ENCODE data around the gene RAG2. TPM values are rescaled to one million over a fixed set of nuclear protein-coding genes. Genes with fewer than 3 reads are reported as not detected.

RAG2 gene
- total RNA-seq, 1 experiment from 2014 or later, result not detected

DNA sequence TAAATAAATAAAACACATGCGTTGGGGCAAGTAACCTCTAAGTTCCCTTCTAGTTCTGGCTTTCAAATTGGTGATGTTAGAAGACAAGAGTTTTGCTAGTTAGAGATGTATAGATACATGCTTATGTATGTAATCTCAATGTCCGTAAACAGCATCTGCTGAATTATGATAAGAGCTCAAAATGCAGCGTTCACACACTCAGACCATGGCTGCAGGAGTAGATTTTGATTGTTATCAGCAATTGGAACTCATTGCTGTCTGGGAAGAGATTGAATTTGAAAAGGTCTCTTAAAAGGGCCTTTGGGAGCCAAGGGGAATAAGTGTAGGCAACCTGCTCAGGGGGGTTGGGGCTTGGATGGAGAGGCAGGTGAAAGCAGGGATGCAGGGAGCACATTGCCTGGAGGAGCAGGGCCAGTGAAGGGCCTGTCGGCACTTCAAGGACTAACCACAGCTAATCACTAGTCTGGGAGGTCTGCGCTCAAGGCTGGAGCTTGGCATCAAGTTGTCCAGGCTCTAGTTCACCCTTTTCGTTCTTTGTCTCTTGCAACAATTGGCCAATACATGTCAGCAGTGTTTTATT is 32.9 kb downstream of the RAG2 start:
- H3K27me3 ChIP-seq (ENCODE audit: insufficient read depth, low read length), result no peaks in the 10 kb centered on the region
- H3K4me1 Mint-ChIP-seq, result peaks cover 8 to 12% of the 10 kb centered on the region in 2 experiments
- H3K18ac ChIP-seq (ENCODE audit: insufficient read length, low read depth, low read length), result no peak overlapping the region

More for the DNA sequence above, 32.9 kb downstream of the RAG2 start:
- no peak overlapping the region for H3K4me2 ChIP-seq (ENCODE audit: insufficient read depth, insufficient read length, low read length)
- no peak overlapping the region for H2BK12ac ChIP-seq (ENCODE audit: insufficient read length, low read depth, low read length)
- H4K91ac ChIP-seq (ENCODE audit: insufficient read length, low read depth, low read length), result no peak overlapping the region
- H3K4ac ChIP-seq (ENCODE audit: low read depth, low read length), result no peak overlapping the region
- H3K4me1 ChIP-seq (ENCODE audit: insufficient read depth, low read length), result no peaks in the 10 kb centered on the region
- H3K9me3 ChIP-seq (ENCODE audit: control insufficient read depth, low read depth, low read length), result no peaks in the 10 kb centered on the region
- Mint-ChIP-seq H3K27ac (no peak overlapping the region), H3K4me3 (no peak overlapping the region), H3K27me3 (ENCODE audit: low read depth) (peaks cover 7% of the 10 kb centered on the region), H3K36me3 (ENCODE audit: insufficient read depth in 1 of 3, low read depth in 3 of 3) (no peaks in the 10 kb centered on the region), H3K9me3 (no peaks in the 10 kb centered on the region)
- no CpG with 5 or more reads among the region's 6 CpGs for WGBS (ENCODE audit: extremely low coverage, insufficient read length, low lambda C conversion rate)
- no peaks in the 10 kb centered on the region for H4K20me1 ChIP-seq (ENCODE audit: control insufficient read depth, insufficient read depth, insufficient read length)
- no peak overlapping the region for H3K23ac ChIP-seq (ENCODE audit: insufficient read length, low read depth, low read length)
- no peak overlapping the region for H3K14ac ChIP-seq (ENCODE audit: insufficient read depth, low read length)
- H3K79me2 ChIP-seq (ENCODE audit: insufficient read depth, low read length), result no peaks in the 10 kb centered on the region
- H2BK120ac ChIP-seq (ENCODE audit: low read depth, low read length, poor library complexity, severe bottlenecking), result no peak overlapping the region
- H2BK15ac ChIP-seq (ENCODE audit: low read depth, low read length), result no peak overlapping the region
- H4K8ac ChIP-seq (replicated peaks; ENCODE audit: insufficient read length, low read depth, low read length), result no peak overlapping the region
- TF ChIP-seq, protein P1, sequence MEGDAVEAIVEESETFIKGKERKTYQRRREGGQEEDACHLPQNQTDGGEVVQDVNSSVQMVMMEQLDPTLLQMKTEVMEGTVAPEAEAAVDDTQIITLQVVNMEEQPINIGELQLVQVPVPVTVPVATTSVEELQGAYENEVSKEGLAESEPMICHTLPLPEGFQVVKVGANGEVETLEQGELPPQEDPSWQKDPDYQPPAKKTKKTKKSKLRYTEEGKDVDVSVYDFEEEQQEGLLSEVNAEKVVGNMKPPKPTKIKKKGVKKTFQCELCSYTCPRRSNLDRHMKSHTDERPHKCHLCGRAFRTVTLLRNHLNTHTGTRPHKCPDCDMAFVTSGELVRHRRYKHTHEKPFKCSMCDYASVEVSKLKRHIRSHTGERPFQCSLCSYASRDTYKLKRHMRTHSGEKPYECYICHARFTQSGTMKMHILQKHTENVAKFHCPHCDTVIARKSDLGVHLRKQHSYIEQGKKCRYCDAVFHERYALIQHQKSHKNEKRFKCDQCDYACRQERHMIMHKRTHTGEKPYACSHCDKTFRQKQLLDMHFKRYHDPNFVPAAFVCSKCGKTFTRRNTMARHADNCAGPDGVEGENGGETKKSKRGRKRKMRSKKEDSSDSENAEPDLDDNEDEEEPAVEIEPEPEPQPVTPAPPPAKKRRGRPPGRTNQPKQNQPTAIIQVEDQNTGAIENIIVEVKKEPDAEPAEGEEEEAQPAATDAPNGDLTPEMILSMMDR (conservative IDR thresholded peaks at IDR 0.05), result no peak
- no peak for DNase-seq
- H3K56ac ChIP-seq (ENCODE audit: insufficient read length, low read depth, low read length), result no peak overlapping the region
- no peak overlapping the region for H3K9ac ChIP-seq (ENCODE audit: extremely low read depth, insufficient read length, low read length)
- H3K79me1 ChIP-seq (ENCODE audit: insufficient read depth, low read depth, low read length, poor library complexity, severe bottlenecking), result no peaks in the 10 kb centered on the region
- no peak overlapping the region for H3T11ph ChIP-seq (ENCODE audit: low read length)
- H2AFZ ChIP-seq (ENCODE audit: low read length), result no peak overlapping the region
- no peak overlapping the region for H3K27ac ChIP-seq (ENCODE audit: insufficient read length, low read depth, low read length)
- no peak overlapping the region for H2BK20ac ChIP-seq (ENCODE audit: low read depth, low read length, poor library complexity, severe bottlenecking)
- no peak overlapping the region for H2BK5ac ChIP-seq (ENCODE audit: insufficient read length, low read length)
- no peak overlapping the region for H2AK5ac ChIP-seq (ENCODE audit: insufficient read length, low read length)
- no peaks in the 10 kb centered on the region for H3K23me2 ChIP-seq (ENCODE audit: insufficient read length, low read depth, low read length, poor library complexity, severe bottlenecking)
- no peak overlapping the region for H4K5ac ChIP-seq (ENCODE audit: insufficient read length, low read depth, low read length)

Measured in H9 (cell line).